Tibial nerve (tissue), 4 donors: ENCODE results near the gene TP53I11.

Experiments used
- CTCF ChIP-seq, 5 experiments: fragments of 200-600 bp in 3 of 5; fragments of 450-650 bp in 2 of 5; sonication (generic) in 3 of 5; IDR thresholded peaks; one replicate each; pipeline ENCODE4 v1.5.1; 2016 to 2019; ENCODE audit warnings: antibody characterized with exemption in 5 of 5, mild to moderate bottlenecking in 3 of 5, moderate library complexity in 2 of 5
- EP300 ChIP-seq, 2 donors: sonication (generic); formaldehyde crosslinking; IDR thresholded peaks; one replicate each; pipeline ENCODE4 v1.6.1; 2017; ENCODE audit warnings: antibody characterized with exemption in 2 of 2, mild to moderate bottlenecking in 1 of 2
- POLR2A ChIP-seq, 2 donors: fragments of 450-650 bp; IDR thresholded peaks; one replicate each; pipeline ENCODE4 v1.6.1; 2017; ENCODE audit warnings: antibody characterized with exemption in 2 of 2, mild to moderate bottlenecking in 2 of 2, moderate library complexity in 2 of 2

- no peak for TF ChIP-seq POLR2A (IDR thresholded peaks at IDR 0.05)
- TF ChIP-seq EP300 (IDR thresholded peaks at IDR 0.05) = no peak
- TF ChIP-seq CTCF (IDR thresholded peaks at IDR 0.05) = no peak
Measured at GRCh38 chr11:44899959-44900358, 50.7 kb downstream of the TP53I11 start.
